Naive thymus-derived CD4-positive, alpha-beta T cell (primary cell): ENCODE measurements around the gene SMAP1. TPM values are rescaled to one million over a fixed set of nuclear protein-coding genes. Genes with fewer than 3 reads are reported as not detected.
"Not testable (repeated sequence)": the region's sequence is repeated elsewhere in the genome, so short reads cannot be mapped to it uniquely, and the experiment has no call there.

Experiments
- ATAC-seq: fragments of 150-1000 bp; cut with Tn5 transposase; 2 replicates; pipeline ENCODE4 v1.10.0; 2021; ENCODE audit warnings: mild to moderate bottlenecking, moderate library complexity
- CTCF ChIA-PET: fragments of 350-600 bp; sonication (Branson Sonifier 250); formaldehyde crosslinking; loops from one replicate; lab custom pipeline; 2021; ENCODE audit warnings: antibody characterized with exemption; lab: Charles Lee
- POLR2A ChIA-PET: fragments of 350-600 bp; sonication (Branson Sonifier 250); formaldehyde crosslinking; loops from one replicate; lab custom pipeline; 2021; ENCODE audit warnings: antibody characterized with exemption, inconsistent platforms; lab: Charles Lee
- DNase-seq, 9 donors: peaks; one replicate each; pipeline versions ENCODE4 v3.0.0 to v3.0.0-alpha.2; 2020 to 2022; ENCODE audit warnings: mixed read lengths in 1 of 9
- H3K27ac ChIP-seq: one replicate; pipeline ENCODE4 v1.7.0; 2013; ENCODE audit warnings: mild to moderate bottlenecking, low read depth, low read length, moderate library complexity
- H3K27me3 ChIP-seq, 2 donors: one replicate each; pipeline ENCODE4 v1.7.0; 2013; ENCODE audit warnings: low read length in 2 of 2, mild to moderate bottlenecking in 2 of 2, moderate library complexity in 2 of 2; ENCODE audit not compliant: control insufficient read depth in 2 of 2, insufficient read depth in 2 of 2
- H3K36me3 ChIP-seq, 3 experiments: 1 replicate in 2 of 3; 2 replicates in 1 of 3; pipeline ENCODE4 v1.7.0; 2013; ENCODE audit warnings: low read length in 3 of 3, mild to moderate bottlenecking in 3 of 3, moderate library complexity in 1 of 3; ENCODE audit not compliant: insufficient read depth in 3 of 3, control insufficient read depth in 2 of 3
- H3K4me1 ChIP-seq, 2 donors: one replicate each; pipeline ENCODE4 v1.7.0; 2013; ENCODE audit warnings: low read length in 2 of 2, mild to moderate bottlenecking in 2 of 2, moderate library complexity in 1 of 2; ENCODE audit not compliant: control insufficient read depth in 2 of 2, insufficient read depth in 2 of 2
- H3K4me3 ChIP-seq: 2 replicates; pipeline ENCODE4 v1.7.0; 2013; ENCODE audit warnings: mild to moderate bottlenecking, low read length
- H3K9me3 ChIP-seq, 3 experiments: 1 replicate in 2 of 3; 2 replicates in 1 of 3; pipeline ENCODE4 v1.7.0; 2013; ENCODE audit warnings: low read length in 3 of 3; ENCODE audit not compliant: control insufficient read depth in 2 of 3
- H3K27ac Mint-ChIP-seq, 9 donors: one replicate each; pipeline ENCODE4 v1.8.0; 2020 to 2022; ENCODE audit warnings: mixed read lengths in 9 of 9, mild to moderate bottlenecking in 8 of 9, moderate library complexity in 5 of 9, inconsistent platforms in 2 of 9
- H3K27me3 Mint-ChIP-seq, 5 donors: one replicate each; pipeline ENCODE4 v1.8.0; 2021 to 2022; ENCODE audit warnings: mixed read lengths in 5 of 5, mild to moderate bottlenecking in 1 of 5
- H3K36me3 Mint-ChIP-seq, 5 donors: one replicate each; pipeline ENCODE4 v1.8.0; 2020 to 2022; ENCODE audit warnings: mixed read lengths in 5 of 5, mild to moderate bottlenecking in 3 of 5, inconsistent platforms in 1 of 5
- H3K4me1 Mint-ChIP-seq, 7 donors: one replicate each; pipeline ENCODE4 v1.8.0; 2020 to 2022; ENCODE audit warnings: mixed read lengths in 7 of 7, mild to moderate bottlenecking in 3 of 7, inconsistent platforms in 1 of 7
- H3K4me3 Mint-ChIP-seq, 10 donors: one replicate each; pipeline ENCODE4 v1.8.0; 2020 to 2022; ENCODE audit warnings: mild to moderate bottlenecking in 10 of 10, mixed read lengths in 10 of 10, moderate library complexity in 6 of 10, inconsistent platforms in 2 of 10
- H3K9me3 Mint-ChIP-seq, 11 donors: one replicate each; pipeline ENCODE4 v1.8.0; 2020 to 2022; ENCODE audit warnings: mixed read lengths in 11 of 11, mild to moderate bottlenecking in 4 of 11, inconsistent platforms in 1 of 11, moderate library complexity in 1 of 11
- intact Hi-C, 2 donors: fragments of 100-400 bp; cut with micrococcal nuclease; formaldehyde crosslinking; loops; one replicate each; pipeline ENCODE4 v1.15.1; 2023
- polyA plus RNA-seq, 2 donors: library from polyadenylated mRNA; unstranded; fragments of 300-500 nt; fragmentation: Illumina TruSeq; gene quantifications; one replicate each; pipeline ENCODE4 v1.2.3, GENCODE V29; 2021
- total RNA-seq, 6 experiments: library from RNA in 5 of 6; stranded (reverse) in 5 of 6; gene quantifications; 1 replicate in 5 of 6; 2 replicates in 1 of 6; pipeline ENCODE4 v1.2.3 and lab custom pipeline; 2021 to 2026

Gene SMAP1
- total and polyA plus RNA-seq, 7 experiments from 2014 or later: 11.3 to 45.7 (median 19.7) TPM

DNA sequence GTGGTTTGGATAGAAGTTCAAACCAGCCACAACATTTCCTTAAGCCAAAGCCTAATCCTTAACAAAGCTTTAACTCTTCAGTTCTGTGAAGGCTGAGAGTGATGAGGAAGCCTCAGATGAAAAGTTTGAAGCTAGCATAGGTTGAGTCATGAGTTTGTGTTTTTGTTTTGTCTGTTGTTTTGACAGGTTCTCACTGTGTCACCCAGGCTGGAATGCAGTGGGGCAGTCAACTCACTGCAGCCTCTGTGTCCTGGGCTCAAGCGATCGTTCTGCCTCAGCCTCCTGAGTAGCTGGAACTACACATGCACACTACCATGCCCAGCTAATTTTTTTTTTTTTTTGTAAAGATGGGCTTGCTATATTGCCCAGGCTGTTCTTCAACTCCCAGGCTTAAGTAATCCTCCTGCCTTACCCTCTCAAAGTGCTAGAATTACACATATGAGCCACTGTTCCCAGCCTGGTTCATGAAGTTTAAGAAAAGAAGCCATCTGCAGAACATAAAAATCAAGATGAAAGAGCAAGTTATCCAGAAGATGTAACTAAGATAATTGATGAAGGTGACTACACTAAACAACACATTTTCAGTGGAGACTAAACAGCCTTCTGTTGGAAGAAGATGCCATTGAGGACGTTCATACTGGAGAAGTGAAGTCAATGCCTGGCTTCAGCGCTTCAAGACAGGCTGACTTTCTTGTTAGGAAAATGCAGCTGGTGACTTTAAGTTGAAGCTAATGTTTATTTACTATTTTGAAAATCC, 96.2 kb downstream of the SMAP1 start:
- Mint-ChIP-seq H3K36me3 (peaks cover 9 to 36% (median 33%) of the 10 kb centered on the region in 5 donors), H3K27me3 (no peaks in the 10 kb centered on the region), H3K4me1 (peaks cover 0 to 9% (median 1%) of the 10 kb centered on the region in 7 donors), H3K4me3 (no peak overlapping the region), H3K27ac (peak overlapping the region in 1 of 9 donors; percentile 16), H3K9me3 (peaks cover 0 to 9% (median 4%) of the 10 kb centered on the region in 11 donors)
- Histone ChIP-seq H3K27me3 (no peaks in the 10 kb centered on the region), H3K36me3 (no peaks in the 10 kb centered on the region), H3K4me3 (no peak overlapping the region), H3K9me3 (no peaks in the 10 kb centered on the region), H3K27ac (no peak overlapping the region), H3K4me1 (no peaks in the 10 kb centered on the region)
- intact Hi-C loops: no loop called here
- ATAC-seq: no peak
- no peak for DNase-seq
- ChIA-PET CTCF (interaction anchor here (1.0 kb wide), 1 partner anchor 11 kb away, joined by 3 read pairs; no protein-coding TSS in a partner anchor), POLR2A (no interaction called here)

DNA sequence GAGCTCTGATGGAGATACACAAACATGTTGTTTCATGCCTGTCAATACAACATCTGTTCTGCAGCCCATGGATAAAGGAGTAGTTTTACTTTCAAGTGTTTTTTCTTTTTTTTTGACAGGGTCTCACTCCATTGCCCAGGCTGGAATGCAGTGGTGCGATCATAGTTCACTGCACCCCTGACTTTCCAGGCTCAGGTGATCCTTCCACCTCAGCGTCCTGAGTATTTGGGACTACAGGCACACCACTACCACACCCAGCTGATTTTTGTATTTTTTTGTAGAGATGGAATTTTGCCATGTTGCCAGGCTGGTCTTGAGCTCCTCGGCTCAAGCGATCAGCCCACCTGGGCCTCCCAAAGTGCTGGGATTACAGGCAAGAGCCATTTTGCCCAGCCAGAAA, 97.0 kb downstream of the SMAP1 start:
- Mint-ChIP-seq H3K27me3 (no peaks in the 10 kb centered on the region), H3K4me1 (peaks cover 0 to 6% (median 0%) of the 10 kb centered on the region in 7 donors), H3K27ac (no peak overlapping the region), H3K9me3 (peaks cover 0 to 9% (median 4%) of the 10 kb centered on the region in 11 donors), H3K36me3 (peaks cover 9 to 37% (median 34%) of the 10 kb centered on the region in 5 donors), H3K4me3 (no peak overlapping the region)
- H3K4me3 ChIP-seq: no peak overlapping the region
- H3K27ac ChIP-seq: no peak overlapping the region
- CTCF ChIA-PET: interaction anchor here (1.0 kb wide), 1 partner anchor 11 kb away, joined by 3 read pairs; no protein-coding TSS in a partner anchor
- H3K9me3 ChIP-seq: no peaks in the 10 kb centered on the region
- intact Hi-C loops: no loop called here
- no peaks in the 10 kb centered on the region for H3K4me1 ChIP-seq
- DNase-seq (no peak), ATAC-seq (no peak)
- POLR2A ChIA-PET: no interaction called here
- no peaks in the 10 kb centered on the region for H3K36me3 ChIP-seq
- no peaks in the 10 kb centered on the region for H3K27me3 ChIP-seq

DNA sequence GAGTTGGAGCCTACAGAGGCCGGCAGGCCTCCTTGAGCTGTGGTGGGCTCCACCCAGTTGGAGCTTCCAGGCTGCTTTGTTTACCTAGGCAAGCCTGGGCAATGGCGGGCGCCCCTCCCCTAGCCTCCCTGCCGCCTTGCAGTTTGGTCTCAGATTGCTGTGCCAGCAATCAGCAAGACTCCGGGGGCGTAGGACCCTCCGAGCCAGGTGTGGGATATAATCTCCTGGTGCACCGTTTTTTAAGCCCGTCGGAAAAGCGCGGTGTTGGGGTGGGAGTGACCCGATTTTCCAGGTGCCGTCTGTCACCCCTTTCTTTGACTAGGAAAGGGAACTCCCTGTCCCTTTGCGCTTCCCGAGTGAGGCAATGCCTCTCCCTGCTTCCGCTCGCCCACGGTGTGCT, 103.7 kb downstream of the SMAP1 start:
- ATAC-seq, H3K4me3 ChIP-seq, intact Hi-C loops, H3K27ac ChIP-seq, H3K27me3 ChIP-seq, H3K4me3 Mint-ChIP-seq, CTCF ChIA-PET, H3K4me1 ChIP-seq, H3K27me3 Mint-ChIP-seq, H3K27ac Mint-ChIP-seq, DNase-seq, H3K9me3 ChIP-seq, POLR2A ChIA-PET, H3K36me3 ChIP-seq: not testable (repeated sequence)
- Mint-ChIP-seq H3K36me3 (peaks cover 18 to 59% (median 40%) of the 10 kb centered on the region in 5 donors), H3K4me1 (peaks cover 0 to 11% (median 5%) of the 10 kb centered on the region in 7 donors), H3K9me3 (peaks cover under 1 to 18% (median 6%) of the 10 kb centered on the region in 11 donors)

DNA sequence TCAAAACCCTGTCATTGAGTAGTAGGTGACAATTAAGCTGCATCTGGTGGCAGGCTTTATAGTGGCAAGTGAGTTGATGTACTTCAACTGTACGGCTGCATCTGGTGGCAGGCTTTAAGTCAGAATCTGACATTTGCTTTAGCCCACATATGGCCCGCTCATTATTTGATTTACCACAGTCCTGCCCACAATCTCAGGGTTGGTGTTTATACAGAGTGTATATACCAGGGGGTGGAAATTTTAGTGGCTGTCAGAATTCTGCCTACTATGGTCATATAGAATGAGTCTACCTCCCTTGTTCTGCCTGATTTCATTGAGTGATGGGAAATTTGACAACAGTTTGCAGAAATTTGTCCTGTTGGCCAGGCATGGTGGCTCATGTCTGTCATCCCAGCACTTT, 112.3 kb downstream of the SMAP1 start:
- Histone ChIP-seq H3K27ac (no peak overlapping the region), H3K4me3 (no peak overlapping the region), H3K4me1 (no peaks in the 10 kb centered on the region), H3K36me3 (peaks cover 0 to 3% (median 3%) of the 10 kb centered on the region in 3 experiments), H3K27me3 (no peaks in the 10 kb centered on the region), H3K9me3 (no peaks in the 10 kb centered on the region)
- DNase-seq (no peak), ATAC-seq (no peak)
- Mint-ChIP-seq H3K36me3 (peaks cover 28 to 71% (median 61%) of the 10 kb centered on the region in 5 donors), H3K27me3 (no peaks in the 10 kb centered on the region), H3K9me3 (peaks cover 6 to 51% (median 13%) of the 10 kb centered on the region in 11 donors), H3K4me3 (no peak overlapping the region), H3K4me1 (peaks cover 0 to 5% (median 0%) of the 10 kb centered on the region in 7 donors), H3K27ac (no peak overlapping the region)
- POLR2A ChIA-PET: no interaction called here
- intact Hi-C loops: no loop called here
- CTCF ChIA-PET: no interaction called here

DNA sequence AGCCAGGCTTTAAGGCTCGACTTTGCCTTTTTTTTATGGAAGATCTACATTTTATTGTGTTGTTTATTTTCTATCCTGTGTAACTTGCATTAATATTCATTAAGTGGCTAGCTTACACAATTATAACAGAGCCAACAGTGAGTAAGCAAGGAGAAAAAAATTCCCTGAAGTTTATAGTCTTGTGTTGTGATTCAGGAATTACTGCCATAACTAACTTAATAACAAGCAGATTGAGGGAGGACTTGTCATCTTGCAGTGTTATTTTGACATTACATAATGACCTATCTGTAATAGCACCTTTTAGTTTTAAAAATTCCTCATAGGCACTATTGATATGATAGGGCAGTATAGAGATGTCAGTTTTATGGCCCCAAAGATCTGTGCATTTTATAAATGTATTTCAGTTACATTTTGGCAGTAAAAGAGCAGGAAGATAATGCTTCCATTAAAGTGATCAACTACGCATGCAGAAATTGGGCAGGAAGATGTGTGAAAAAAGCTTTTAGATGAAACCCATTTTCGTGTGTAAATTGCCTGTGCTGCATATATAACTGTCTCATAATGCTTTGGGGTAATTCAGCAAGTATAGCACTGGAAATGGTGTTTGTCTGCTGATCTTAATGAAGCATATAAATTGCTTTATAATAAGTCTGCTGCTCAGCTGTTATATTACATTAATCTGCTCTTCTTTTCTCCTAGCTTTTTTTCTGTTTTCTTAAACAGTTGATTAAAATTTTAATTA, 123.0 kb downstream of the SMAP1 start:
- ChIA-PET CTCF (no interaction called here), POLR2A (no interaction called here)
- Mint-ChIP-seq H3K27ac (no peak overlapping the region), H3K9me3 (peaks cover 5 to 24% (median 12%) of the 10 kb centered on the region in 11 donors), H3K4me3 (no peak overlapping the region), H3K36me3 (peaks cover 17 to 42% (median 26%) of the 10 kb centered on the region in 5 donors), H3K27me3 (no peaks in the 10 kb centered on the region), H3K4me1 (peaks cover 0 to 10% (median 6%) of the 10 kb centered on the region in 7 donors)
- no peak for ATAC-seq
- H3K9me3 ChIP-seq: no peaks in the 10 kb centered on the region
- no peaks in the 10 kb centered on the region for H3K4me1 ChIP-seq
- no peak overlapping the region for H3K4me3 ChIP-seq
- no peak for DNase-seq
- no peak overlapping the region for H3K27ac ChIP-seq
- intact Hi-C loops: no loop called here
- no peaks in the 10 kb centered on the region for H3K27me3 ChIP-seq
- no peaks in the 10 kb centered on the region for H3K36me3 ChIP-seq

DNA sequence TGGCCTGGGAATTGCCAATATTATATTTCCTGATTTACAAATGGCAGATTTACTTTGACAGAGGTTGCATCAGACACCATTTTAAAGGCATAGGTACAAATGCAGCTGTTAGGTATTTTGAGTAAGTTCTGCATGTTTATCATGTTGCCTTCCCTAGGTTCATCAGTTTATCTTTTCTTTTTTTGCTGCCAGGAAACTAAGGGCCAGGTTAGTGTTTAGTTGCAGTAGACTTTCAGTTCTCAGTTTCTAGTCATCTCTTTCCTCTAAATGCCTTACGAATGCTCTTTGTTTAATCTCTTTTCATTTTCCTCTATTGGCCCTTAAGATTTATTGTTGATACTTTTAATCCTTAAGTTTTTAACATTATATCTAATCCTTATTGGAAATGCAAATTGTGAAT, 129.9 kb downstream of the SMAP1 start:
- no peak for ATAC-seq
- DNase-seq: no peak
- ChIA-PET CTCF (interaction anchor here (1.2 kb wide), 1 partner anchor 11 kb away, joined by 6 read pairs; no protein-coding TSS in a partner anchor), POLR2A (no interaction called here)
- Histone ChIP-seq H3K27me3 (no peaks in the 10 kb centered on the region), H3K9me3 (no peaks in the 10 kb centered on the region), H3K36me3 (peaks cover 0 to 9% (median 5%) of the 10 kb centered on the region in 3 experiments), H3K4me3 (no peak overlapping the region), H3K4me1 (no peaks in the 10 kb centered on the region), H3K27ac (no peak overlapping the region)
- intact Hi-C loops: no loop called here
- Mint-ChIP-seq H3K4me3 (no peak overlapping the region), H3K36me3 (peaks cover 15 to 61% (median 48%) of the 10 kb centered on the region in 5 donors), H3K9me3 (peaks cover 5 to 19% (median 8%) of the 10 kb centered on the region in 11 donors), H3K27me3 (no peaks in the 10 kb centered on the region), H3K4me1 (peaks cover 14 to 55% (median 45%) of the 10 kb centered on the region in 7 donors), H3K27ac (no peak overlapping the region)
